Natural killer cell (primary cell): ENCODE results near the gene SEM1. TPM values are rescaled to one million over a fixed set of nuclear protein-coding genes. Genes with fewer than 3 reads are reported as not detected.

Source experiments
- ATAC-seq, 3 donors: fragments of 150-1000 bp in 2 of 3; fragments of 200-7000 bp in 1 of 3; cut with Tn5 transposase; 1 replicate in 1 of 3; 2 replicates in 2 of 3; pipeline ENCODE4 v1.10.0; 2021; ENCODE audit warnings: mild to moderate bottlenecking in 2 of 3, moderate library complexity in 2 of 3
- DNase-seq, 2 donors: peaks; one replicate each; pipeline versions ENCODE4 v3.0.0 to v3.0.0-alpha.2; 2013 to 2021; ENCODE audit warnings: mixed read lengths in 1 of 2
- H3K27ac ChIP-seq: one replicate; pipeline ENCODE4 v1.5.1; 2013; ENCODE audit warnings: mild to moderate bottlenecking, low read length
- H3K27me3 ChIP-seq: one replicate; pipeline ENCODE4 v1.6.1; 2013; ENCODE audit warnings: low read length; ENCODE audit not compliant: control insufficient read depth, insufficient read depth
- H3K36me3 ChIP-seq: one replicate; pipeline ENCODE4 v1.6.1; 2013; ENCODE audit warnings: low read length; ENCODE audit not compliant: control insufficient read depth, insufficient read depth
- H3K4me1 ChIP-seq: one replicate; pipeline ENCODE4 v1.6.1; 2013; ENCODE audit warnings: low read length; ENCODE audit not compliant: control insufficient read depth, insufficient read depth
- H3K4me3 ChIP-seq: one replicate; pipeline ENCODE4 v1.5.1; 2013; ENCODE audit warnings: low read length
- H3K9me3 ChIP-seq: one replicate; pipeline ENCODE4 v1.6.1; 2013; ENCODE audit warnings: low read length; ENCODE audit not compliant: control insufficient read depth, insufficient read depth
- H3K27ac Mint-ChIP-seq, 2 donors: one replicate each; pipeline ENCODE4 v1.8.0; 2022; ENCODE audit warnings: mild to moderate bottlenecking in 2 of 2, mixed read lengths in 2 of 2, moderate library complexity in 1 of 2
- H3K27me3 Mint-ChIP-seq, 2 donors: one replicate each; pipeline ENCODE4 v1.8.0; 2022; ENCODE audit warnings: low read depth in 2 of 2, mixed read lengths in 2 of 2
- H3K36me3 Mint-ChIP-seq: one replicate; pipeline ENCODE4 v1.8.0; 2022; ENCODE audit warnings: mixed read lengths
- H3K4me1 Mint-ChIP-seq, 2 donors: one replicate each; pipeline ENCODE4 v1.8.0; 2022; ENCODE audit warnings: mixed read lengths in 2 of 2
- H3K4me3 Mint-ChIP-seq: one replicate; pipeline ENCODE4 v1.8.0; 2022; ENCODE audit warnings: mild to moderate bottlenecking, moderate library complexity, mixed read lengths
- H3K9me3 Mint-ChIP-seq, 2 donors: one replicate each; pipeline ENCODE4 v1.8.0; 2022; ENCODE audit warnings: mixed read lengths in 2 of 2
- CTCF ChIP-seq: fragments of 200-600 bp; IDR thresholded peaks from one replicate; pipeline ENCODE4 v1.8.0; 2022; ENCODE audit warnings: antibody characterized with exemption
- WGBS: methylation state at CpG from one replicate; pipeline ENCODE4 v1.1.7; 2013; ENCODE audit warnings: missing lambda C conversion rate; ENCODE audit not compliant: insufficient coverage; 5-methylcytosine and 5-hydroxymethylcytosine counted together
- intact Hi-C: fragments of 100-400 bp; cut with micrococcal nuclease; formaldehyde crosslinking; loops from one replicate; pipeline ENCODE4 v1.14.2; 2022
- total RNA-seq, 4 donors: library from RNA; stranded (reverse); fragments of 120-200 nt in 1 of 4; gene quantifications; one replicate each; pipeline versions ENCODE4 v1.2.3 to v1.2.4, GENCODE V29; 2013 to 2022

Gene SEM1
- total RNA-seq, 3 donors from 2014 or later (not counting 1 experiment from before 2014, with no cell fraction given): 17.0 to 22.7 (median 17.4) TPM

- no peak for TF ChIP-seq CTCF
- ATAC-seq (no peak), DNase-seq (no peak)
- Mint-ChIP-seq H3K4me3 (no peak overlapping the region), H3K9me3 (no peaks in the 10 kb centered on the region), H3K27me3 (peaks cover 0 to 5% of the 10 kb centered on the region in 2 donors), H3K27ac (no peak overlapping the region), H3K4me1 (peaks cover 0 to 7% of the 10 kb centered on the region in 2 donors), H3K36me3 (no peaks in the 10 kb centered on the region)
- H3K36me3 ChIP-seq: no peaks in the 10 kb centered on the region
- no peaks in the 10 kb centered on the region for H3K27me3 ChIP-seq
- WGBS: 98% methylated on average over 4 of the region's 4 CpGs
- intact Hi-C loops: no loop called here
- H3K4me3 ChIP-seq: no peak overlapping the region
- H3K27ac ChIP-seq: no peak overlapping the region
- H3K9me3 ChIP-seq: no peaks in the 10 kb centered on the region
- no peaks in the 10 kb centered on the region for H3K4me1 ChIP-seq
Observed at GRCh38 chr7:96654630-96655188, 54.9 kb downstream of the SEM1 start.

GRCh38 chr7:96649981-96650380 lies 59.7 kb downstream of the SEM1 start:
- no CpG with 5 or more reads among the region's 1 CpG for WGBS
- no peak overlapping the region for H3K27ac ChIP-seq
- DNase-seq (no peak), ATAC-seq (no peak)
- H3K27me3 ChIP-seq: no peaks in the 10 kb centered on the region
- H3K4me3 ChIP-seq: no peak overlapping the region
- H3K27me3 Mint-ChIP-seq: peaks cover 0 to 9% of the 10 kb centered on the region in 2 donors
- H3K9me3 ChIP-seq: no peaks in the 10 kb centered on the region
- no peaks in the 10 kb centered on the region for H3K9me3 Mint-ChIP-seq
- H3K36me3 ChIP-seq: no peaks in the 10 kb centered on the region
- H3K4me1 ChIP-seq: no peaks in the 10 kb centered on the region
- intact Hi-C loops: no loop called here
- no peaks in the 10 kb centered on the region for H3K36me3 Mint-ChIP-seq
- no peaks in the 10 kb centered on the region for H3K4me1 Mint-ChIP-seq
- H3K27ac Mint-ChIP-seq: no peak overlapping the region
- no peak overlapping the region for H3K4me3 Mint-ChIP-seq
- no peak for TF ChIP-seq CTCF

DNA sequence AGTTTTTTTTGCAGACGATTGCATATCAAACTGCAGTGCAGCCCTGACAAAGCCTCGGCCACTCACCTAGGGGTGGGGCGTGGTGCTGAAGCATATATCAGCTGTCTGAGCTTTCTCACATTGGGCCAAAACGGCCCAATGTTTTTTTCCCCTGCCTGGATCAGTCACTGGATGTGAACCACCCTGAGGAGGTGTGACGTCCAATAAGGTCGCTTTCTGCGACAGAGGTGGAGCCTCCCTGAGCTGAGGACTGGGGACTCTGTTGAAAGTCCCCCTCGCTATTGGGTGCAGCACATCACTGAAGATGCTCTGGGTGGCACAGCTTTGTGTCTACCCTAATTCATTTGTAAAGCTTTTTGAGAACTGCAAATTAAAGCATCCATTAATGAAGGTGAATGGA lies 60.9 kb downstream of the SEM1 start:
- no peaks in the 10 kb centered on the region for H3K9me3 Mint-ChIP-seq
- Histone ChIP-seq H3K27ac (no peak overlapping the region), H3K9me3 (no peaks in the 10 kb centered on the region), H3K4me3 (no peak overlapping the region), H3K36me3 (no peaks in the 10 kb centered on the region), H3K27me3 (no peaks in the 10 kb centered on the region), H3K4me1 (no peaks in the 10 kb centered on the region)
- peaks cover 0 to 9% of the 10 kb centered on the region in 2 donors for H3K27me3 Mint-ChIP-seq
- ATAC-seq: no peak
- no peak for TF ChIP-seq CTCF
- no peak for DNase-seq
- no peaks in the 10 kb centered on the region for H3K36me3 Mint-ChIP-seq
- intact Hi-C loops: no loop called here
- no peak overlapping the region for H3K4me3 Mint-ChIP-seq
- 91% methylated on average over 8 of the region's 8 CpGs for WGBS
- no peak overlapping the region for H3K27ac Mint-ChIP-seq
- H3K4me1 Mint-ChIP-seq: no peaks in the 10 kb centered on the region

- 75% methylated on average over 2 of the region's 3 CpGs for WGBS
- Histone ChIP-seq H3K27me3 (no peaks in the 10 kb centered on the region), H3K27ac (no peak overlapping the region), H3K36me3 (no peaks in the 10 kb centered on the region), H3K9me3 (no peaks in the 10 kb centered on the region), H3K4me3 (no peak overlapping the region), H3K4me1 (no peaks in the 10 kb centered on the region)
- H3K27me3 Mint-ChIP-seq: peaks cover 0 to 9% of the 10 kb centered on the region in 2 donors
- H3K4me1 Mint-ChIP-seq: no peaks in the 10 kb centered on the region
- no peak for DNase-seq
- no peaks in the 10 kb centered on the region for H3K36me3 Mint-ChIP-seq
- no peak overlapping the region for H3K27ac Mint-ChIP-seq
- ATAC-seq: no peak
- intact Hi-C loops: no loop called here
- TF ChIP-seq CTCF: no peak
- no peak overlapping the region for H3K4me3 Mint-ChIP-seq
- H3K9me3 Mint-ChIP-seq: no peaks in the 10 kb centered on the region
Observed at GRCh38 chr7:96647733-96648132, 61.9 kb downstream of the SEM1 start.
